WTC11 (cell line): ENCODE data around the gene PROZ. TPM values are rescaled to one million over a fixed set of nuclear protein-coding genes. Genes with fewer than 3 reads are reported as not detected.

ENCODE experiments used
- ATAC-seq: fragments of 200-7000 bp; cut with Tn5 transposase; 2 replicates; pipeline ENCODE4 v1.10.0; 2021; ENCODE audit warnings: mild to moderate bottlenecking, moderate library complexity
- CTCF ChIA-PET: fragments of 300-600 bp; sonication (Branson Sonifier 250); formaldehyde crosslinking; loops from one replicate; lab custom pipeline; 2021; ENCODE audit warnings: antibody characterized with exemption; lab: Charles Lee
- POLR2A ChIA-PET: fragments of 350-600 bp; sonication (Branson Sonifier 250); formaldehyde crosslinking; loops from one replicate; lab custom pipeline; 2021; ENCODE audit warnings: antibody characterized with exemption; lab: Charles Lee
- DNase-seq: peaks from one replicate; pipeline ENCODE4 v3.0.0; 2021; ENCODE audit warnings: low spot score
- H3K27ac Mint-ChIP-seq: 2 replicates; pipeline ENCODE4 v1.8.0; 2021; ENCODE audit warnings: mixed read lengths
- H3K27me3 Mint-ChIP-seq: 2 replicates; pipeline ENCODE4 v1.8.0; 2021; ENCODE audit warnings: low read depth, mild to moderate bottlenecking, moderate library complexity, mixed read lengths
- H3K36me3 Mint-ChIP-seq: 2 replicates; pipeline ENCODE4 v1.8.0; 2021; ENCODE audit warnings: mixed read lengths
- H3K4me1 Mint-ChIP-seq: 2 replicates; pipeline ENCODE4 v1.8.0; 2022; ENCODE audit warnings: mixed read lengths
- H3K4me3 Mint-ChIP-seq: 2 replicates; pipeline ENCODE4 v1.8.0; 2021; ENCODE audit warnings: mild to moderate bottlenecking, moderate library complexity, mixed read lengths
- H3K9me3 Mint-ChIP-seq: 2 replicates; pipeline ENCODE4 v1.8.0; 2021; ENCODE audit warnings: mixed read lengths
- ATF1 ChIP-seq: sonication (generic); formaldehyde crosslinking; IDR thresholded peaks from 2 replicates; pipeline ENCODE4 v1.8.1; 2023; ENCODE audit warnings: mild to moderate bottlenecking, moderate library complexity, missing genetic modification reagents
- CBFB ChIP-seq: sonication (generic); formaldehyde crosslinking; IDR thresholded peaks from 2 replicates; pipeline ENCODE4 v1.8.1; 2022; ENCODE audit warnings: mild to moderate bottlenecking, low read depth, missing genetic modification reagents
- EMX1 ChIP-seq: fragments of 250-450 bp; sonication (Bioruptor Pico); IDR thresholded peaks from 2 replicates; pipeline ENCODE4 v1.8.0; 2021; ENCODE audit warnings: mild to moderate bottlenecking
- FOXK1 ChIP-seq: sonication (generic); formaldehyde crosslinking; IDR thresholded peaks from 2 replicates; pipeline ENCODE4 v1.8.0; 2022; ENCODE audit warnings: mild to moderate bottlenecking, moderate library complexity, missing genetic modification reagents
- FOXP1 ChIP-seq: sonication (generic); formaldehyde crosslinking; IDR thresholded peaks from 2 replicates; pipeline ENCODE4 v1.8.0; 2022; ENCODE audit warnings: missing genetic modification reagents, mild to moderate bottlenecking, moderate library complexity, borderline replicate concordance
- GABPB1 ChIP-seq: sonication (generic); formaldehyde crosslinking; IDR thresholded peaks from 2 replicates; pipeline ENCODE4 v1.8.1; 2023; ENCODE audit warnings: mild to moderate bottlenecking, missing genetic modification reagents
- GRHL2 ChIP-seq: fragments of 250-450 bp; sonication (Bioruptor Pico); IDR thresholded peaks from 2 replicates; pipeline ENCODE4 v1.8.0; 2022; ENCODE audit warnings: mild to moderate bottlenecking, moderate library complexity; ENCODE audit not compliant: insufficient replicate concordance, severe bottlenecking
- NR3C1 ChIP-seq: sonication (generic); formaldehyde crosslinking; conservative IDR thresholded peaks from 2 replicates; pipeline ENCODE4 v1.8.1; 2023; ENCODE audit warnings: low read depth, mild to moderate bottlenecking, missing genetic modification reagents
- RELA ChIP-seq: sonication (generic); formaldehyde crosslinking; IDR thresholded peaks from 2 replicates; pipeline ENCODE4 v1.8.1; 2022; ENCODE audit warnings: missing genetic modification reagents, mild to moderate bottlenecking, borderline replicate concordance
- SMAD3 ChIP-seq: sonication (generic); formaldehyde crosslinking; IDR thresholded peaks from 2 replicates; pipeline ENCODE4 v1.8.0; 2022; ENCODE audit warnings: missing genetic modification reagents, mild to moderate bottlenecking, borderline replicate concordance
- SOX15 ChIP-seq: fragments of 250-450 bp; sonication (Bioruptor Pico); IDR thresholded peaks from 2 replicates; pipeline ENCODE4 v1.9.0; 2021; ENCODE audit warnings: mild to moderate bottlenecking
- TCF7 ChIP-seq: sonication (generic); formaldehyde crosslinking; IDR thresholded peaks from 2 replicates; pipeline ENCODE4 v1.8.0; 2022; ENCODE audit warnings: mild to moderate bottlenecking, low read depth, missing genetic modification reagents, moderate library complexity
- TEAD1 ChIP-seq: sonication (generic); formaldehyde crosslinking; IDR thresholded peaks from 2 replicates; pipeline ENCODE4 v1.8.0; 2022; ENCODE audit warnings: mild to moderate bottlenecking, missing genetic modification reagents
- TEAD4 ChIP-seq: sonication (generic); formaldehyde crosslinking; IDR thresholded peaks from 2 replicates; pipeline ENCODE4 v1.8.0; 2022; ENCODE audit warnings: mild to moderate bottlenecking, missing genetic modification reagents
- TP53 ChIP-seq: sonication (generic); formaldehyde crosslinking; IDR thresholded peaks from 2 replicates; pipeline ENCODE4 v1.8.1; 2023; ENCODE audit warnings: mild to moderate bottlenecking, missing genetic modification reagents
- ZNF121 ChIP-seq: sonication (generic); formaldehyde crosslinking; IDR thresholded peaks from 2 replicates; pipeline ENCODE4 v1.8.0; 2023; ENCODE audit warnings: missing genetic modification reagents
- ZNF232 ChIP-seq: sonication (generic); formaldehyde crosslinking; IDR thresholded peaks from 2 replicates; pipeline ENCODE4 v1.8.0; 2022; ENCODE audit warnings: mild to moderate bottlenecking, missing genetic modification reagents
- total RNA-seq: library from RNA; stranded (reverse); gene quantifications from 3 replicates; pipeline ENCODE4 v1.2.3, GENCODE V29; 2021
- TF ChIP-seq, protein P1 (sequence below): fragments of 200-600 bp; IDR thresholded peaks from 2 replicates; pipeline ENCODE4 v1.8.0; 2022; ENCODE audit warnings: antibody characterized with exemption
- TF ChIP-seq, protein P2 (sequence below): sonication (generic); formaldehyde crosslinking; conservative IDR thresholded peaks from 2 replicates; pipeline ENCODE4 v1.8.1; 2022; ENCODE audit warnings: mild to moderate bottlenecking, missing genetic modification reagents
- TF ChIP-seq, protein P3 (sequence below): sonication (generic); formaldehyde crosslinking; IDR thresholded peaks from 2 replicates; pipeline ENCODE4 v1.8.1; 2022; ENCODE audit warnings: mild to moderate bottlenecking, missing genetic modification reagents, moderate library complexity, borderline replicate concordance
- TF ChIP-seq, protein P4 (sequence below): sonication (generic); formaldehyde crosslinking; IDR thresholded peaks from 2 replicates; pipeline ENCODE4 v1.8.0; 2022; ENCODE audit warnings: mild to moderate bottlenecking, missing genetic modification reagents
- TF ChIP-seq, protein P5 (sequence below): sonication (generic); formaldehyde crosslinking; IDR thresholded peaks from 2 replicates; pipeline ENCODE4 v1.8.0; 2022; ENCODE audit warnings: mild to moderate bottlenecking, missing genetic modification reagents
- TF ChIP-seq, protein P6 (sequence below): sonication (generic); formaldehyde crosslinking; IDR thresholded peaks from 2 replicates; pipeline ENCODE4 v1.8.0; 2022; ENCODE audit warnings: missing genetic modification reagents
- TF ChIP-seq, protein P7 (sequence below): sonication (generic); formaldehyde crosslinking; IDR thresholded peaks from 2 replicates; pipeline ENCODE4 v1.8.0; 2023; ENCODE audit warnings: mild to moderate bottlenecking, missing genetic modification reagents
- TF ChIP-seq, protein P8 (sequence below): fragments of 250-450 bp; sonication (Bioruptor Pico); IDR thresholded peaks from 2 replicates; pipeline ENCODE4 v1.8.0; 2021; ENCODE audit warnings: mild to moderate bottlenecking

The PROZ gene
- total RNA-seq, 1 experiment from 2014 or later = not detected

DNA sequence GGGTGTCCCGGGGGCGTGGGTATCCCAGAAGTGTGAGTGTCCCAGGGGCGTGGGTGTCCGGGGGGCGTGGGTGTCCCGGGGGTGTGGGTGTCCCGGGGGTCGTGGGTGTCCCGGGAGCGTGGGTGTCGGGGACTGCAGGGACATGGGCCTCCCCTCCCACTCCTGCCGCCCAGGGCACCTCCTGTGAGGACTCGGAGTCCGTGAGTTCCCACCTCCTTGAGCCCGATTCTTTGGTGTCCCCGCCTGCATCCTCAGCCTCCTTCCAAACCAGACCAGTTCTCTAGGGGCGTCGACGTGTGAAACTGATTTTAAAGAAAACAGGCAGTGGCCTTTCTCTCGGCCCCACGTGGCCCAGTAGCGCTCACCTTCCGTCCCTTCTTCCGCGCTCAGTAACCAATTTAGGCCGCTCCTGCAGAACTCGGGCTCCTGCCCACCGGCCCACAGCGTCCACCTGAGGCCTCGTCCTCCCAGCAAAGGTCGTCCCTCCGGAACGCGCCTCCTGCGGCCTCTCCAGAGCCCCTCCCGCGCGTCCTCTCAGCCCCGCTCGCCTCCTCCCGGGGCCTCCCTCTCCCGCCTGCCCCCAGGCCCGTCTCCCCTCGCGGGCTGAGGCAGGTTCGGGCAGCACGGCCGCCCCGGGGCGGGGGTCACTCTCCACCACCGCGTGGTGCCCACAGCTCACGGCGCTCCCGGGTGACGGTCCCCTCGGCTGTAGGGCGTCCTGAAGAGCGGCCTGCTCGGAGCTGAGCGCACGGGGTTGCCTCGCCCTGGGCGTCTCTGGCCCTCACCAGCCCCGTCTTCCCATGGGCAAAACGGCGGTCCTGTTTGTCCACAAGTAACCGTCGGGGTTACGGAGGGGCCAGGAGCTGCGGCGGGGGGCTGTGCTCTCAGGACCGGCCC, 49.0 kb upstream of the PROZ start:
- Mint-ChIP-seq H3K4me1 (peaks cover 11% of the 10 kb centered on the region), H3K27me3 (peaks cover 19% of the 10 kb centered on the region), H3K9me3 (peaks cover 4% of the 10 kb centered on the region), H3K27ac (no peak overlapping the region), H3K4me3 (peak overlapping the region; percentile 55), H3K36me3 (0 out of 2 replicates have a peak, but pooled peaks cover under 1% of the 10 kb centered on the region)
- ChIA-PET CTCF (interaction anchor here (1.0 to 1.2 kb wide), 2 partner anchors 19 to 80 kb away, joined by 3 to 5 read pairs; no protein-coding TSS in a partner anchor), POLR2A (interaction anchor here (1.1 kb wide), 1 partner anchor 12 kb away, joined by 3 read pairs; no protein-coding TSS in a partner anchor)
- DNase-seq = peak; percentile 42
- ATAC-seq = peak; percentile 66
- no peak for TF ChIP-seq ZNF121 (CRISPR knock-in tag)
- no peak for TF ChIP-seq SOX15 (CRISPR knock-in tag)
- no peak for TF ChIP-seq TEAD1
- no peak for TF ChIP-seq TEAD4 (CRISPR knock-in tag)
- TF ChIP-seq, protein P1, sequence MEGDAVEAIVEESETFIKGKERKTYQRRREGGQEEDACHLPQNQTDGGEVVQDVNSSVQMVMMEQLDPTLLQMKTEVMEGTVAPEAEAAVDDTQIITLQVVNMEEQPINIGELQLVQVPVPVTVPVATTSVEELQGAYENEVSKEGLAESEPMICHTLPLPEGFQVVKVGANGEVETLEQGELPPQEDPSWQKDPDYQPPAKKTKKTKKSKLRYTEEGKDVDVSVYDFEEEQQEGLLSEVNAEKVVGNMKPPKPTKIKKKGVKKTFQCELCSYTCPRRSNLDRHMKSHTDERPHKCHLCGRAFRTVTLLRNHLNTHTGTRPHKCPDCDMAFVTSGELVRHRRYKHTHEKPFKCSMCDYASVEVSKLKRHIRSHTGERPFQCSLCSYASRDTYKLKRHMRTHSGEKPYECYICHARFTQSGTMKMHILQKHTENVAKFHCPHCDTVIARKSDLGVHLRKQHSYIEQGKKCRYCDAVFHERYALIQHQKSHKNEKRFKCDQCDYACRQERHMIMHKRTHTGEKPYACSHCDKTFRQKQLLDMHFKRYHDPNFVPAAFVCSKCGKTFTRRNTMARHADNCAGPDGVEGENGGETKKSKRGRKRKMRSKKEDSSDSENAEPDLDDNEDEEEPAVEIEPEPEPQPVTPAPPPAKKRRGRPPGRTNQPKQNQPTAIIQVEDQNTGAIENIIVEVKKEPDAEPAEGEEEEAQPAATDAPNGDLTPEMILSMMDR = no peak
- TF ChIP-seq SMAD3 (CRISPR knock-in tag) = no peak
- TF ChIP-seq, protein P2, sequence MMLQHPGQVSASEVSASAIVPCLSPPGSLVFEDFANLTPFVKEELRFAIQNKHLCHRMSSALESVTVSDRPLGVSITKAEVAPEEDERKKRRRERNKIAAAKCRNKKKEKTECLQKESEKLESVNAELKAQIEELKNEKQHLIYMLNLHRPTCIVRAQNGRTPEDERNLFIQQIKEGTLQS = no peak
- TF ChIP-seq ATF1 (CRISPR knock-in tag) = no peak
- TF ChIP-seq, protein P3, sequence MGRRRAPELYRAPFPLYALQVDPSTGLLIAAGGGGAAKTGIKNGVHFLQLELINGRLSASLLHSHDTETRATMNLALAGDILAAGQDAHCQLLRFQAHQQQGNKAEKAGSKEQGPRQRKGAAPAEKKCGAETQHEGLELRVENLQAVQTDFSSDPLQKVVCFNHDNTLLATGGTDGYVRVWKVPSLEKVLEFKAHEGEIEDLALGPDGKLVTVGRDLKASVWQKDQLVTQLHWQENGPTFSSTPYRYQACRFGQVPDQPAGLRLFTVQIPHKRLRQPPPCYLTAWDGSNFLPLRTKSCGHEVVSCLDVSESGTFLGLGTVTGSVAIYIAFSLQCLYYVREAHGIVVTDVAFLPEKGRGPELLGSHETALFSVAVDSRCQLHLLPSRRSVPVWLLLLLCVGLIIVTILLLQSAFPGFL (CRISPR knock-in tag) = no peak
- TF ChIP-seq, protein P4, sequence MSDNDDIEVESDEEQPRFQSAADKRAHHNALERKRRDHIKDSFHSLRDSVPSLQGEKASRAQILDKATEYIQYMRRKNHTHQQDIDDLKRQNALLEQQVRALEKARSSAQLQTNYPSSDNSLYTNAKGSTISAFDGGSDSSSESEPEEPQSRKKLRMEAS = peak; percentile 85
- no peak for TF ChIP-seq TCF7 (CRISPR knock-in tag)
- TF ChIP-seq FOXK1 (CRISPR knock-in tag) = 0 out of 2 replicates have a peak, but pooled peaks have one; percentile 28
- no peak for TF ChIP-seq NR3C1 (CRISPR knock-in tag)
- TF ChIP-seq GRHL2 (CRISPR knock-in tag) = no peak
- no peak for TF ChIP-seq EMX1 (CRISPR knock-in tag)
- TF ChIP-seq, protein P5, sequence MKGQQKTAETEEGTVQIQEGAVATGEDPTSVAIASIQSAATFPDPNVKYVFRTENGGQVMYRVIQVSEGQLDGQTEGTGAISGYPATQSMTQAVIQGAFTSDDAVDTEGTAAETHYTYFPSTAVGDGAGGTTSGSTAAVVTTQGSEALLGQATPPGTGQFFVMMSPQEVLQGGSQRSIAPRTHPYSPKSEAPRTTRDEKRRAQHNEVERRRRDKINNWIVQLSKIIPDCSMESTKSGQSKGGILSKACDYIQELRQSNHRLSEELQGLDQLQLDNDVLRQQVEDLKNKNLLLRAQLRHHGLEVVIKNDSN (CRISPR knock-in tag) = 0 out of 2 replicates have a peak, but pooled peaks have one; percentile 47
- TF ChIP-seq RELA = no peak
- TF ChIP-seq, protein P6, sequence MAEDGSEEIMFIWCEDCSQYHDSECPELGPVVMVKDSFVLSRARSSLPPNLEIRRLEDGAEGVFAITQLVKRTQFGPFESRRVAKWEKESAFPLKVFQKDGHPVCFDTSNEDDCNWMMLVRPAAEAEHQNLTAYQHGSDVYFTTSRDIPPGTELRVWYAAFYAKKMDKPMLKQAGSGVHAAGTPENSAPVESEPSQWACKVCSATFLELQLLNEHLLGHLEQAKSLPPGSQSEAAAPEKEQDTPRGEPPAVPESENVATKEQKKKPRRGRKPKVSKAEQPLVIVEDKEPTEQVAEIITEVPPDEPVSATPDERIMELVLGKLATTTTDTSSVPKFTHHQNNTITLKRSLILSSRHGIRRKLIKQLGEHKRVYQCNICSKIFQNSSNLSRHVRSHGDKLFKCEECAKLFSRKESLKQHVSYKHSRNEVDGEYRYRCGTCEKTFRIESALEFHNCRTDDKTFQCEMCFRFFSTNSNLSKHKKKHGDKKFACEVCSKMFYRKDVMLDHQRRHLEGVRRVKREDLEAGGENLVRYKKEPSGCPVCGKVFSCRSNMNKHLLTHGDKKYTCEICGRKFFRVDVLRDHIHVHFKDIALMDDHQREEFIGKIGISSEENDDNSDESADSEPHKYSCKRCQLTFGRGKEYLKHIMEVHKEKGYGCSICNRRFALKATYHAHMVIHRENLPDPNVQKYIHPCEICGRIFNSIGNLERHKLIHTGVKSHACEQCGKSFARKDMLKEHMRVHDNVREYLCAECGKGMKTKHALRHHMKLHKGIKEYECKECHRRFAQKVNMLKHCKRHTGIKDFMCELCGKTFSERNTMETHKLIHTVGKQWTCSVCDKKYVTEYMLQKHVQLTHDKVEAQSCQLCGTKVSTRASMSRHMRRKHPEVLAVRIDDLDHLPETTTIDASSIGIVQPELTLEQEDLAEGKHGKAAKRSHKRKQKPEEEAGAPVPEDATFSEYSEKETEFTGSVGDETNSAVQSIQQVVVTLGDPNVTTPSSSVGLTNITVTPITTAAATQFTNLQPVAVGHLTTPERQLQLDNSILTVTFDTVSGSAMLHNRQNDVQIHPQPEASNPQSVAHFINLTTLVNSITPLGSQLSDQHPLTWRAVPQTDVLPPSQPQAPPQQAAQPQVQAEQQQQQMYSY (CRISPR knock-in tag) = no peak
- TF ChIP-seq, protein P7, sequence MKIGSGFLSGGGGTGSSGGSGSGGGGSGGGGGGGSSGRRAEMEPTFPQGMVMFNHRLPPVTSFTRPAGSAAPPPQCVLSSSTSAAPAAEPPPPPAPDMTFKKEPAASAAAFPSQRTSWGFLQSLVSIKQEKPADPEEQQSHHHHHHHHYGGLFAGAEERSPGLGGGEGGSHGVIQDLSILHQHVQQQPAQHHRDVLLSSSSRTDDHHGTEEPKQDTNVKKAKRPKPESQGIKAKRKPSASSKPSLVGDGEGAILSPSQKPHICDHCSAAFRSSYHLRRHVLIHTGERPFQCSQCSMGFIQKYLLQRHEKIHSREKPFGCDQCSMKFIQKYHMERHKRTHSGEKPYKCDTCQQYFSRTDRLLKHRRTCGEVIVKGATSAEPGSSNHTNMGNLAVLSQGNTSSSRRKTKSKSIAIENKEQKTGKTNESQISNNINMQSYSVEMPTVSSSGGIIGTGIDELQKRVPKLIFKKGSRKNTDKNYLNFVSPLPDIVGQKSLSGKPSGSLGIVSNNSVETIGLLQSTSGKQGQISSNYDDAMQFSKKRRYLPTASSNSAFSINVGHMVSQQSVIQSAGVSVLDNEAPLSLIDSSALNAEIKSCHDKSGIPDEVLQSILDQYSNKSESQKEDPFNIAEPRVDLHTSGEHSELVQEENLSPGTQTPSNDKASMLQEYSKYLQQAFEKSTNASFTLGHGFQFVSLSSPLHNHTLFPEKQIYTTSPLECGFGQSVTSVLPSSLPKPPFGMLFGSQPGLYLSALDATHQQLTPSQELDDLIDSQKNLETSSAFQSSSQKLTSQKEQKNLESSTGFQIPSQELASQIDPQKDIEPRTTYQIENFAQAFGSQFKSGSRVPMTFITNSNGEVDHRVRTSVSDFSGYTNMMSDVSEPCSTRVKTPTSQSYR (CRISPR knock-in tag) = 0 out of 2 replicates have a peak, but pooled peaks have one; percentile 42
- no peak for TF ChIP-seq FOXP1
- TF ChIP-seq, protein P8, sequence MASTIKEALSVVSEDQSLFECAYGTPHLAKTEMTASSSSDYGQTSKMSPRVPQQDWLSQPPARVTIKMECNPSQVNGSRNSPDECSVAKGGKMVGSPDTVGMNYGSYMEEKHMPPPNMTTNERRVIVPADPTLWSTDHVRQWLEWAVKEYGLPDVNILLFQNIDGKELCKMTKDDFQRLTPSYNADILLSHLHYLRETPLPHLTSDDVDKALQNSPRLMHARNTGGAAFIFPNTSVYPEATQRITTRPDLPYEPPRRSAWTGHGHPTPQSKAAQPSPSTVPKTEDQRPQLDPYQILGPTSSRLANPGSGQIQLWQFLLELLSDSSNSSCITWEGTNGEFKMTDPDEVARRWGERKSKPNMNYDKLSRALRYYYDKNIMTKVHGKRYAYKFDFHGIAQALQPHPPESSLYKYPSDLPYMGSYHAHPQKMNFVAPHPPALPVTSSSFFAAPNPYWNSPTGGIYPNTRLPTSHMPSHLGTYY = no peak
- no peak for TF ChIP-seq GABPB1 (CRISPR knock-in tag)
- TF ChIP-seq CBFB (CRISPR knock-in tag) = no peak
- peak; percentile 69; the same call in 1 of the 2 replicates for TF ChIP-seq TP53 (CRISPR knock-in tag)
- no peak for TF ChIP-seq ZNF232
